IMR-90 (cell line): ENCODE data around the gene CHRDL1. TPM values are rescaled to one million over a fixed set of nuclear protein-coding genes. Genes with fewer than 3 reads are reported as not detected.

Source experiments
- ATAC-seq: fragments of 200-7000 bp; cut with Tn5 transposase; 2 replicates; pipeline ENCODE4 v1.9.1; 2020; ENCODE audit warnings: low read depth, mild to moderate bottlenecking, moderate library complexity
- BruUV-seq: library from RNA; stranded (reverse); fragments of 400-500 nt; replicated peaks from 2 replicates; lab custom pipeline; 2021; lab: Mats Ljungman, UMichigan
- CTCF ChIA-PET: fragments of 300-600 bp; formaldehyde crosslinking; extraction: SDS; loops from one replicate; lab custom pipeline; 2021; ENCODE audit warnings: antibody characterized with exemption; lab: Yijun Ruan, JAX
- POLR2A ChIA-PET: fragments of 300-600 bp; sonication (Branson Sonifier 250); formaldehyde crosslinking; loops from one replicate; lab custom pipeline; 2022; ENCODE audit warnings: antibody characterized with exemption; ENCODE audit not compliant: unreplicated experiment; lab: Charles Lee
- DNase-seq: peaks from one replicate; pipeline ENCODE4 v3.0.0; 2013
- H2AFZ ChIP-seq: replicated peaks from 2 replicates; pipeline ENCODE3; 2013; ENCODE audit warnings: low read length, mild to moderate bottlenecking; ENCODE audit not compliant: poor library complexity
- H2AK5ac ChIP-seq: 2 replicates; pipeline ENCODE4 v1.6.1; 2013; ENCODE audit warnings: low read depth, low read length, inconsistent platforms
- H2AK9ac ChIP-seq: replicated peaks from 2 replicates; pipeline ENCODE3; 2013; ENCODE audit warnings: mild to moderate bottlenecking, low read depth, low read length, moderate library complexity; ENCODE audit not compliant: poor library complexity
- H2BK120ac ChIP-seq: 2 replicates; pipeline ENCODE4 v1.6.1; 2013; ENCODE audit warnings: low read depth, low read length, inconsistent platforms
- H2BK15ac ChIP-seq: 3 replicates; pipeline ENCODE4 v1.6.1; 2013; ENCODE audit warnings: low read depth, low read length, inconsistent platforms
- H2BK20ac ChIP-seq: 2 replicates; pipeline ENCODE4 v1.6.1; 2013; ENCODE audit warnings: low read depth, mild to moderate bottlenecking, inconsistent platforms, low read length, moderate library complexity
- H2BK5ac ChIP-seq: 2 replicates; pipeline ENCODE4 v1.6.1; 2013; ENCODE audit warnings: mild to moderate bottlenecking, low read depth, low read length, inconsistent platforms; ENCODE audit not compliant: poor library complexity, severe bottlenecking
- H3K14ac ChIP-seq: replicated peaks from 2 replicates; pipeline ENCODE4 v1.6.1; 2013; ENCODE audit warnings: low read depth, low read length, inconsistent platforms
- H3K18ac ChIP-seq: 2 replicates; pipeline ENCODE4 v1.6.1; 2013; ENCODE audit warnings: low read depth, low read length, control low read depth
- H3K23ac ChIP-seq: 2 replicates; pipeline ENCODE4 v1.6.1; 2013; ENCODE audit warnings: low read depth, low read length, inconsistent platforms
- H3K27ac ChIP-seq: 2 replicates; pipeline ENCODE4 v1.5.1; 2013; ENCODE audit warnings: mild to moderate bottlenecking, control low read depth, low read length; ENCODE audit not compliant: insufficient read depth
- H3K27me3 ChIP-seq: 2 replicates; pipeline ENCODE4 v1.6.1; 2013; ENCODE audit warnings: low read length; ENCODE audit not compliant: control insufficient read depth, insufficient read depth
- H3K36me3 ChIP-seq: 2 replicates; pipeline ENCODE4 v1.6.1; 2013; ENCODE audit warnings: low read length, mixed read lengths; ENCODE audit not compliant: control insufficient read depth, insufficient read depth
- H3K4ac ChIP-seq: 2 replicates; pipeline ENCODE4 v1.6.1; 2013; ENCODE audit warnings: low read depth, low read length, inconsistent platforms
- H3K4me1 ChIP-seq: 2 replicates; pipeline ENCODE4 v1.6.1; 2013; ENCODE audit warnings: low read length, mixed read lengths; ENCODE audit not compliant: control insufficient read depth, insufficient read depth
- H3K4me2 ChIP-seq: 2 replicates; pipeline ENCODE4 v1.6.1; 2013; ENCODE audit warnings: low read depth, mild to moderate bottlenecking, control low read depth, low read length, moderate library complexity
- H3K4me3 ChIP-seq: 2 replicates; pipeline ENCODE4 v1.5.1; 2013; ENCODE audit warnings: low read depth, mild to moderate bottlenecking, control low read depth, low read length, moderate library complexity; ENCODE audit not compliant: insufficient read depth
- H3K56ac ChIP-seq: 2 replicates; pipeline ENCODE4 v1.6.1; 2013; ENCODE audit warnings: low read length, inconsistent platforms; ENCODE audit not compliant: insufficient read depth; ENCODE audit errors: extremely low read depth
- H3K79me1 ChIP-seq, 2 experiments: 2 replicates each; pipeline ENCODE4 v1.6.1; 2013; ENCODE audit warnings: low read length in 2 of 2, inconsistent platforms in 1 of 2, low read depth in 1 of 2
- H3K9ac ChIP-seq: 2 replicates; pipeline ENCODE4 v1.6.1; 2013; ENCODE audit warnings: low read depth, low read length, control low read depth
- H3K9me1 ChIP-seq: 2 replicates; pipeline ENCODE4 v1.6.1; 2013; ENCODE audit warnings: low read length, inconsistent platforms; ENCODE audit not compliant: insufficient read depth
- H3K9me3 ChIP-seq: 2 replicates; pipeline ENCODE4 v1.6.1; 2013; ENCODE audit warnings: low read length; ENCODE audit not compliant: control insufficient read depth, insufficient read depth
- H4K20me1 ChIP-seq: 2 replicates; pipeline ENCODE4 v1.6.1; 2013; ENCODE audit warnings: low read length, inconsistent platforms; ENCODE audit not compliant: insufficient read depth
- H4K5ac ChIP-seq: 2 replicates; pipeline ENCODE4 v1.6.1; 2013; ENCODE audit warnings: mild to moderate bottlenecking, low read depth, low read length, control low read depth
- H4K8ac ChIP-seq, 2 experiments: 2 replicates each; pipeline ENCODE4 v1.6.1; 2013; ENCODE audit warnings: low read depth in 2 of 2, low read length in 2 of 2, control low read depth in 1 of 2, inconsistent platforms in 1 of 2
- H4K91ac ChIP-seq: 2 replicates; pipeline ENCODE4 v1.6.1; 2013; ENCODE audit warnings: low read depth, low read length, inconsistent platforms; ENCODE audit not compliant: insufficient read depth
- BHLHE40 ChIP-seq: fragments of 150-350 bp; IDR thresholded peaks from 2 replicates; pipeline ENCODE4 v1.6.1; 2016; ENCODE audit warnings: mild to moderate bottlenecking, low read depth, low read length
- CEBPB ChIP-seq: IDR thresholded peaks from 2 replicates; pipeline ENCODE4 v1.6.1; 2012; ENCODE audit warnings: low read depth, low read length, improper control_type of control experiment
- CHD1 ChIP-seq: IDR thresholded peaks from 2 replicates; pipeline ENCODE4 v1.6.1; 2012; ENCODE audit warnings: low read depth, low read length, improper control_type of control experiment
- CTCF ChIP-seq: conservative IDR thresholded peaks from 2 replicates; pipeline ENCODE4 v1.5.1; 2012; ENCODE audit warnings: mild to moderate bottlenecking, low read depth, low read length, improper control_type of control experiment
- ELK1 ChIP-seq: fragments of 150-350 bp; IDR thresholded peaks from 2 replicates; pipeline ENCODE4 v1.6.1; 2016; ENCODE audit warnings: low read depth, mild to moderate bottlenecking, low read length, moderate library complexity, borderline replicate concordance
- FOS ChIP-seq: fragments of 150-350 bp; IDR thresholded peaks from 2 replicates; pipeline ENCODE4 v1.6.1; 2016; ENCODE audit warnings: low read depth, low read length
- MAFK ChIP-seq: IDR thresholded peaks from 2 replicates; pipeline ENCODE4 v1.6.1; 2012; ENCODE audit warnings: low read depth, low read length, improper control_type of control experiment
- MAZ ChIP-seq: IDR thresholded peaks from 2 replicates; pipeline ENCODE4 v1.6.1; 2012; ENCODE audit warnings: low read depth, mild to moderate bottlenecking, low read length, improper control_type of control experiment, moderate library complexity, borderline replicate concordance
- MXI1 ChIP-seq: IDR thresholded peaks from 2 replicates; pipeline ENCODE4 v1.6.1; 2012; ENCODE audit warnings: low read depth, mild to moderate bottlenecking, low read length, moderate library complexity, borderline replicate concordance
- NFE2L2 ChIP-seq: fragments of 150-350 bp; IDR thresholded peaks from 2 replicates; pipeline ENCODE4 v1.6.1; 2016; ENCODE audit warnings: low read depth, mild to moderate bottlenecking, low read length
- POLR2A ChIP-seq: IDR thresholded peaks from 2 replicates; pipeline ENCODE4 v1.6.1; 2012; ENCODE audit warnings: mild to moderate bottlenecking, low read depth, low read length
- RAD21 ChIP-seq: IDR thresholded peaks from 2 replicates; pipeline ENCODE4 v1.6.1; 2012; ENCODE audit warnings: low read length, improper control_type of control experiment
- RCOR1 ChIP-seq: IDR thresholded peaks from 2 replicates; pipeline ENCODE4 v1.6.1; 2012; ENCODE audit warnings: mild to moderate bottlenecking, low read length, improper control_type of control experiment; ENCODE audit not compliant: insufficient replicate concordance
- RFX5 ChIP-seq: IDR thresholded peaks from 2 replicates; pipeline ENCODE4 v1.8.0; 2012; ENCODE audit warnings: low read depth, mild to moderate bottlenecking, low read length, moderate library complexity
- SMC3 ChIP-seq: fragments of 150-350 bp; IDR thresholded peaks from 2 replicates; pipeline ENCODE4 v1.6.1; 2016; ENCODE audit warnings: low read depth, mild to moderate bottlenecking, antibody characterized with exemption, low read length, moderate library complexity
- USF2 ChIP-seq: fragments of 150-350 bp; IDR thresholded peaks from 2 replicates; pipeline ENCODE4 v1.6.1; 2017; ENCODE audit warnings: mild to moderate bottlenecking, antibody characterized with exemption, low read length, low read depth
- WGBS, 2 experiments: methylation state at CpG; one replicate each; pipeline versions ENCODE4 v1.1.5 to v1.1.7; 2013; ENCODE audit warnings: missing lambda C conversion rate in 2 of 2; ENCODE audit not compliant: insufficient read length in 1 of 2; ENCODE audit errors: extremely low coverage in 2 of 2; 5-methylcytosine and 5-hydroxymethylcytosine counted together
- dilution Hi-C: fragments of 300-500 bp; cut with HindIII; formaldehyde crosslinking; loops from one replicate; pipeline ENCODE4 v1.14.3; 2018; ENCODE audit warnings: low sequenced_read_pairs; ENCODE audit not compliant: unreplicated experiment
- in situ Hi-C: fragments of 300-500 bp; cut with MboI; formaldehyde crosslinking; loops from 3 replicates; pipeline ENCODE4 v1.14.3; 2019; ENCODE audit warnings: low sequenced_read_pairs, inconsistent platforms, mixed read lengths
- intact Hi-C: fragments of 100-400 bp; cut with micrococcal nuclease; formaldehyde crosslinking; loops from 2 replicates; pipeline ENCODE4 v1.10.0; 2022
- polyA plus RNA-seq, 3 experiments: library from polyadenylated mRNA; depleted of rRNA; stranded (reverse); fragments of >200 nt; gene quantifications; 2 replicates each; pipeline ENCODE4 v1.2.3, GENCODE V29; 2012; ENCODE audit warnings: low replicate concordance in 1 of 3
- total RNA-seq: library from RNA; depleted of rRNA; stranded (reverse); fragments of >200 nt; gene quantifications from 2 replicates; pipeline ENCODE4 v1.2.3, GENCODE V29; 2012

The CHRDL1 gene
- total and polyA plus RNA-seq, 2 of the 4 experiments (the other 2 are of a cell fraction), result 0.36 to 0.58 TPM

GRCh38 chrX:110750526-110751189, 45.0 kb downstream of the CHRDL1 start:
- Histone ChIP-seq H4K20me1 (no peaks in the 10 kb centered on the region), H3K4me2 (no peak overlapping the region), H3K9ac (no peak overlapping the region), H2AFZ (no peak overlapping the region), H4K91ac (no peak overlapping the region), H3K79me1 (no peaks in the 10 kb centered on the region), H2BK120ac (no peak overlapping the region), H2BK20ac (no peak overlapping the region), H2BK5ac (no peak overlapping the region), H3K18ac (no peak overlapping the region), H2AK9ac (no peak overlapping the region), H3K56ac (no peak overlapping the region), H4K8ac (no peak overlapping the region), H3K36me3 (no peaks in the 10 kb centered on the region), H3K4ac (no peak overlapping the region), H3K27ac (no peak overlapping the region), H3K14ac (no peak overlapping the region), H3K4me1 (peaks cover 2% of the 10 kb centered on the region; the same call in 1 of the 2 replicates), H4K5ac (no peak overlapping the region), H3K9me1 (no peaks in the 10 kb centered on the region), H2BK15ac (no peak overlapping the region), H3K27me3 (peaks cover 6% of the 10 kb centered on the region), H2AK5ac (no peak overlapping the region), H3K4me3 (no peak overlapping the region), H3K9me3 (no peaks in the 10 kb centered on the region), H3K23ac (no peak overlapping the region)
- WGBS, 2 experiments, result 40% methylated on average over 1 of the region's 7 CpGs; no CpG with 5 or more reads in 1 of the 2 experiments
- ATAC-seq (no peak), DNase-seq (no peak)
- in situ Hi-C loops (no loop called here), dilution Hi-C loops (no loop called here), intact Hi-C loops (no loop called here)
- BruUV-seq, result no TSS peak
- CTCF ChIA-PET, result no interaction called here
- no peak for TF ChIP-seq BHLHE40
- no peak for TF ChIP-seq ELK1
- no peak for TF ChIP-seq RFX5
- no peak for TF ChIP-seq USF2
- no peak for TF ChIP-seq FOS
- TF ChIP-seq NFE2L2, result no peak
- TF ChIP-seq MAFK, result no peak
- TF ChIP-seq SMC3, result no peak
- no peak for TF ChIP-seq RCOR1
- no peak for TF ChIP-seq RAD21
- TF ChIP-seq MXI1, result no peak
- no peak for TF ChIP-seq POLR2A
- TF ChIP-seq MAZ, result no peak
- no peak for TF ChIP-seq CHD1
- no peak for TF ChIP-seq CEBPB
- TF ChIP-seq CTCF, result no peak
- POLR2A ChIA-PET, result no interaction called here
